Duodenal mucosa (tissue), 2 donors: ENCODE data around the gene RER1.

Experiments
- H3K27ac ChIP-seq: one replicate; pipeline ENCODE4 v1.7.0; 2013; ENCODE audit warnings: low read depth, low read length
- H3K27me3 ChIP-seq, 2 donors: one replicate each; pipeline ENCODE4 v1.7.0; 2013; ENCODE audit warnings: low read length in 2 of 2, control low read depth in 1 of 2; ENCODE audit not compliant: insufficient read depth in 2 of 2, control insufficient read depth in 1 of 2
- H3K36me3 ChIP-seq, 2 donors: one replicate each; pipeline ENCODE4 v1.7.0; 2013; ENCODE audit warnings: low read length in 2 of 2, control low read depth in 1 of 2; ENCODE audit not compliant: insufficient read depth in 2 of 2, control insufficient read depth in 1 of 2
- H3K4me1 ChIP-seq, 2 donors: one replicate each; pipeline ENCODE4 v1.7.0; 2013; ENCODE audit warnings: low read length in 2 of 2, control low read depth in 1 of 2; ENCODE audit not compliant: insufficient read depth in 2 of 2, control insufficient read depth in 1 of 2
- H3K4me3 ChIP-seq, 2 donors: one replicate each; pipeline ENCODE4 v1.7.0; 2013; ENCODE audit warnings: low read length in 2 of 2, low read depth in 1 of 2
- H3K9ac ChIP-seq, 2 donors: one replicate each; pipeline ENCODE4 v1.7.0; 2013; ENCODE audit warnings: low read length in 2 of 2, low read depth in 1 of 2
- H3K9me3 ChIP-seq, 2 donors: one replicate each; pipeline ENCODE4 v1.7.0; 2013; ENCODE audit warnings: low read length in 2 of 2, control low read depth in 1 of 2; ENCODE audit not compliant: control insufficient read depth in 1 of 2

Gene RER1

GRCh38 chr1:2400950-2401649 lies 9.5 kb downstream of the RER1 start:
- no peaks in the 10 kb centered on the region for H3K9me3 ChIP-seq
- H3K36me3 ChIP-seq: peaks cover 63 to 89% of the 10 kb centered on the region in 2 donors
- H3K27ac ChIP-seq: no peak overlapping the region
- no peak overlapping the region for H3K4me3 ChIP-seq
- no peaks in the 10 kb centered on the region for H3K27me3 ChIP-seq
- no peak overlapping the region for H3K9ac ChIP-seq
- H3K4me1 ChIP-seq: no peaks in the 10 kb centered on the region

- Histone ChIP-seq H3K4me3 (no peak overlapping the region), H3K27ac (no peak overlapping the region), H3K36me3 (peaks cover 56 to 84% of the 10 kb centered on the region in 2 donors), H3K9ac (no peak overlapping the region), H3K9me3 (no peaks in the 10 kb centered on the region), H3K4me1 (no peaks in the 10 kb centered on the region), H3K27me3 (no peaks in the 10 kb centered on the region)
These were observed 10.8 kb downstream of the RER1 start for GRCh38 chr1:2402420-2402819.

- Histone ChIP-seq H3K4me3 (no peak overlapping the region), H3K36me3 (peaks cover 52 to 83% of the 10 kb centered on the region in 2 donors), H3K4me1 (no peaks in the 10 kb centered on the region), H3K27me3 (no peaks in the 10 kb centered on the region), H3K9ac (no peak overlapping the region), H3K27ac (no peak overlapping the region), H3K9me3 (no peaks in the 10 kb centered on the region)
These were observed 11.6 kb downstream of the RER1 start for GRCh38 chr1:2403273-2403672.

DNA sequence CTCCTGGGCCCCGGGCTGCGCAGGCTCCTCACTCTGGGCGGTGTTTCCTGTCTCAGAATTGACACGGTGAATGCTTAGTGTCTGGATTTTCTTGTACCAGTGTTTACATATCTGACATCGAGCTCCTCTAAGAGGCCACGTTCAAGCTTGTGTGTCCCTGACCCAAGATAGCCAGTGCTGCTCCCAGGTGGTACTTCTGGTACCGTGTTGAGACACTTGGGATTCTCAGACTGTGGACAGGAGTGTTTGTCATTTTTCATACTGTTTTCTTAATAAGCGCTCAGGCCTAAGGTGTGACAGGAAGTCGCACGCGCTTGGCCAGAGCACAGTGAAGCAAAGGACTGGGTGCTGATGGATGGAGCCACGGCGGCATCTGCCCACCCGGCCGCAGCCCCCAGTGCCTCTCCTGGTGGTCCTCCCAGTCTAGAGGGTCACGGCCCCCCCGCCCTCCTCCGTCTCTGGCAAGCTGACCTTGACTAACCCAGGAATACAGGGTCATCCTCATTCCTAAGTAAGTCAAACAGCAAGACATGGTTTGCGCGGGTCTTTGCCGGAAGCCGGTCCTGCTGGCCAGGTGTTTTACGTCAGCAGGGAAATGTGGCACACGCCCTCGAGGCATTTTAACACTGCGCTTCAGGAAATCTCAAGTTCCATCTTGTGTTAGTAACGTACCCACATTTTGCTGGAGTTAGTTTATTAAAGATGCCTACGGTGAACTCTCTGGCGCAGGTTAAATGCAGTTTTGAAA lies 12.7 kb downstream of the RER1 start:
- Histone ChIP-seq H3K4me1 (no peaks in the 10 kb centered on the region), H3K4me3 (no peak overlapping the region), H3K36me3 (peaks cover 45 to 85% of the 10 kb centered on the region in 2 donors), H3K27ac (no peak overlapping the region), H3K27me3 (no peaks in the 10 kb centered on the region), H3K9ac (no peak overlapping the region), H3K9me3 (no peaks in the 10 kb centered on the region)

DNA sequence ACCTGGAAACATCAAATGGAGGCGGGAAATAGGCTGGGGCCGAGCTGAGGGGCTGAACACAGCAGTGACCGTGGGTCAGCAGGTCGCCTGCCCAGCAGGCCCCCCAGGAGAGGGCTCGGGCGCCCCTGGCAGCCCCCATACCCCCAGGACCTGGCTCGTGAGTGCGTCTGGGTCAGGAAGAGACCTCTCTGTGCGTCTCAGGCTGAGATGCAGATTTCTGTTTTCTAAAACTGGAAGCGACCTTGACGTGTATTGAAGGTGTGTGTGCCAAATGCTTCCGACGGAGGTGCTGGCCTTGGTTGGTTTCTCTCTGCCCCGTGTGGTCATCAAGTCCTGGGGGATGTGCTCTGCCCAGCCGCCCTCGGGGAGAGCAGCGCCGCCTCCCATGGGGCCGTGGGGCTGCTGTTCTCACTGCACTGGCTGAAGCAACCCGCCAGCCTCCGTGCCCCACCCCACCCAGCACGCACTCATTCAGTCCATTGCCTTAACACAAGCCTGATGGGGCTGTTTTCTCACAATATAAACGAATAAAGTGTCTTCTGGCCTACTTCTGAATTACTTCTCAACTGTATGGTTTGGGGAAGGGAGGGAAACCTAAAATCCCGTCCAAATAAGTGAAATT lies 13.4 kb downstream of the RER1 start:
- H3K27me3 ChIP-seq: no peaks in the 10 kb centered on the region
- H3K9ac ChIP-seq: no peak overlapping the region
- no peak overlapping the region for H3K27ac ChIP-seq
- H3K4me3 ChIP-seq: no peak overlapping the region
- no peaks in the 10 kb centered on the region for H3K4me1 ChIP-seq
- peaks cover 38 to 79% of the 10 kb centered on the region in 2 donors for H3K36me3 ChIP-seq
- H3K9me3 ChIP-seq: no peaks in the 10 kb centered on the region

GRCh38 chr1:2405588-2406295 lies 14.1 kb downstream of the RER1 start:
- Histone ChIP-seq H3K4me1 (no peaks in the 10 kb centered on the region), H3K36me3 (peaks cover 34 to 72% of the 10 kb centered on the region in 2 donors), H3K27ac (no peak overlapping the region)

GRCh38 chr1:2406451-2407041 lies 14.9 kb downstream of the RER1 start:
- H3K36me3 ChIP-seq: peaks cover 31 to 66% of the 10 kb centered on the region in 2 donors

More at GRCh38 chr1:2405588-2406295, 14.1 kb downstream of the RER1 start:
- Histone ChIP-seq H3K27me3 (no peaks in the 10 kb centered on the region), H3K9me3 (no peaks in the 10 kb centered on the region), H3K9ac (no peak overlapping the region), H3K4me3 (no peak overlapping the region)

DNA sequence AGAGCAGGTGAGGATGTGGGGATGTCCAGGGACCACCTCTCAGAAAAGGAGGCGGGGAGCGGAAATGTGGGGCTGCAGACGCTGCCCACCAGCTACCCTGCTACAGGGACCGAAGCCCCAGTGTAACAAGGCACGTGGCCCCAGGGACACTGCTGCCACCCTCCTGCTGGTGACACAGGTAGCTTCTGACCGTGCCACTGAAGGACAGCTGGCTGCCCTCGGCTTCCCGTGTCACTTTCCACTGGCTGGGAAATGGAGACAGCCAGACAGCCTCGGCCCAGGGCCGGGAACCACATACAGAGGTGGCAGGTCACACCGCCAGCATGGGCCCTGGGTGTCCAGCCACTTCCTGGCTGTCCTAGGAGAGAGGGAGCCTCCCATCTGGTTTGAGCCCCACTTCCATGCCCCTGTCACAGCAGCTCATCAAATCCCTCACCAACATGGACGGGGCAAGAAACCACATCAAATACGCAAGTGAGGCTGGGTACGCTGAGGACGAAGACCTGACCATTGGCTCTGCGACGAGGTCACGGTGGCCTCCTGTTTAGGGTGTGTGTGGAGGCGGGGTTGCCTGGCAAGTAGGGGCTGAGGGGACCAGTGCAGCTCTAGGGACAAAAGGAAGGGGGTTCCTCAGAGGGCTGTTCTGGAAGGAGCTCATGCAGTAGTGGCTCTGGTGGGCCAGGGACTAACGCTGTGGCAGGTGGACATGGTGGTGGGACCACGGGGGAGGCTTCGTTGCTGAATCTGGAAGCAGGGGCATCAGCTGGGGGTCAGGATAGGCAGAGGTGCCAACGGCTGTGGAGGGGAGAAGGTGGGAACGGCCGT lies 15.7 kb downstream of the RER1 start:
- Histone ChIP-seq H3K4me3 (no peak overlapping the region), H3K4me1 (peaks cover 5 to 7% of the 10 kb centered on the region in 2 donors), H3K27me3 (no peaks in the 10 kb centered on the region), H3K36me3 (peaks cover 24 to 58% of the 10 kb centered on the region in 2 donors), H3K9ac (no peak overlapping the region), H3K9me3 (no peaks in the 10 kb centered on the region), H3K27ac (no peak overlapping the region)

More at GRCh38 chr1:2406451-2407041, 14.9 kb downstream of the RER1 start:
- H3K9me3 ChIP-seq: no peaks in the 10 kb centered on the region
- no peak overlapping the region for H3K27ac ChIP-seq
- H3K27me3 ChIP-seq: no peaks in the 10 kb centered on the region
- no peak overlapping the region for H3K9ac ChIP-seq
- H3K4me1 ChIP-seq: peaks cover under 1 to 2% of the 10 kb centered on the region in 2 donors
- H3K4me3 ChIP-seq: no peak overlapping the region

GRCh38 chr1:2407991-2408275 lies 16.3 kb downstream of the RER1 start:
- Histone ChIP-seq H3K27ac (no peak overlapping the region), H3K36me3 (peaks cover 19 to 52% of the 10 kb centered on the region in 2 donors), H3K4me3 (no peak overlapping the region), H3K9me3 (no peaks in the 10 kb centered on the region), H3K4me1 (peaks cover 5 to 7% of the 10 kb centered on the region in 2 donors), H3K27me3 (no peaks in the 10 kb centered on the region), H3K9ac (no peak overlapping the region)
